Vagina (tissue), 2 donors: ENCODE results near the gene UGT1A6. TPM values are rescaled to one million over a fixed set of nuclear protein-coding genes. Genes with fewer than 3 reads are reported as not detected.

ENCODE experiments used
- DNase-seq, 2 donors: peaks; one replicate each; pipeline ENCODE4 v3.0.0-alpha.2; 2017; ENCODE audit errors: extremely low spot score in 2 of 2
- H3K27ac ChIP-seq: fragments of 200-600 bp; sonication (generic); one replicate; pipeline ENCODE4 v1.5.1; 2019
- H3K27me3 ChIP-seq: fragments of 200-600 bp; sonication (generic); one replicate; pipeline ENCODE4 v1.5.1; 2019
- H3K36me3 ChIP-seq, 2 donors: fragments of 200-600 bp; sonication (generic); one replicate each; pipeline ENCODE4 v1.5.1; 2017 to 2019
- H3K4me1 ChIP-seq: fragments of 200-600 bp; sonication (generic); one replicate; pipeline ENCODE4 v1.5.1; 2019
- H3K4me3 ChIP-seq, 2 donors: fragments of 200-600 bp; sonication (generic); 1 replicate in 1 of 2; 2 replicates in 1 of 2; pipeline ENCODE4 v1.5.1; 2016 to 2019
- H3K9me3 ChIP-seq: fragments of 200-600 bp; sonication (generic); one replicate; pipeline ENCODE4 v1.5.1; 2019
- POLR2A ChIP-seq, 2 donors: fragments of 450-650 bp; IDR thresholded peaks; one replicate each; pipeline ENCODE4 v1.6.1; 2017; ENCODE audit warnings: antibody characterized with exemption in 2 of 2, mild to moderate bottlenecking in 2 of 2, moderate library complexity in 2 of 2
- POLR2AphosphoS5 ChIP-seq, 2 donors: sonication (generic); formaldehyde crosslinking; IDR thresholded peaks; one replicate each; pipeline ENCODE4 v1.9.0; 2017; ENCODE audit warnings: antibody characterized with exemption in 2 of 2, mild to moderate bottlenecking in 2 of 2, low read depth in 1 of 2; ENCODE audit not compliant: insufficient read depth in 1 of 2
- intact Hi-C: fragments of 100-400 bp; cut with DNase I; formaldehyde crosslinking; loops from one replicate; pipeline ENCODE4 v1.15.1; 2023
- total RNA-seq: library from RNA; depleted of rRNA; stranded (reverse); fragments of >200 nt; gene quantifications from one replicate; pipeline ENCODE4 v1.2.3, GENCODE V29; 2016
- TF ChIP-seq, protein P1 (sequence below), 3 experiments: fragments of 450-650 bp in 2 of 3; fragments of 200-600 bp in 1 of 3; sonication (generic) in 1 of 3; IDR thresholded peaks; one replicate each; pipeline ENCODE4 v1.5.1; 2017 to 2019; ENCODE audit warnings: antibody characterized with exemption in 3 of 3, mild to moderate bottlenecking in 2 of 3, moderate library complexity in 2 of 3

Gene UGT1A6
- total RNA-seq, 1 donor from 2014 or later: 14.0 TPM

DNA sequence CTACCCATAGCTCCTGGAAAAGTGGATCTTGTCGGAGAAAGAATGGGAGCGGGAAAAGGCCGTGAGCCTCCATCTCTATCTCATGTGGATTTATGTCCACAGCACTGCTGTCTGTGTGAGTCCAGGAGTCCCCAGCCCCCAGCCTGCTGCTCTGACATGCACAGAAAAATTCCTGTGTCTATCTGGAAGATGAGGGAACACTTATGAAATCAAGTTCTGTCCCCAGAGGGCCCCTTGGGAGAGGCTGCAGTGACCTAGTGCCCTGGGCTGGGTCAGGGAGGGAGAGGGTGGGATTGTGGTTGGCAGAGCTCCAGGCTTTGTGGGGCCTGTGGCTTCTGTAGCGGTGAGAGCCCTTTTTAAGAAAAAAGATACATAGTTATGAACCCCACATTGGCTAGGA lies 124.1 kb downstream of the UGT1A6 start:
- no peaks in the 10 kb centered on the region for H3K36me3 ChIP-seq
- H3K4me1 ChIP-seq: no peaks in the 10 kb centered on the region
- H3K9me3 ChIP-seq: no peaks in the 10 kb centered on the region
- TF ChIP-seq, protein P1, sequence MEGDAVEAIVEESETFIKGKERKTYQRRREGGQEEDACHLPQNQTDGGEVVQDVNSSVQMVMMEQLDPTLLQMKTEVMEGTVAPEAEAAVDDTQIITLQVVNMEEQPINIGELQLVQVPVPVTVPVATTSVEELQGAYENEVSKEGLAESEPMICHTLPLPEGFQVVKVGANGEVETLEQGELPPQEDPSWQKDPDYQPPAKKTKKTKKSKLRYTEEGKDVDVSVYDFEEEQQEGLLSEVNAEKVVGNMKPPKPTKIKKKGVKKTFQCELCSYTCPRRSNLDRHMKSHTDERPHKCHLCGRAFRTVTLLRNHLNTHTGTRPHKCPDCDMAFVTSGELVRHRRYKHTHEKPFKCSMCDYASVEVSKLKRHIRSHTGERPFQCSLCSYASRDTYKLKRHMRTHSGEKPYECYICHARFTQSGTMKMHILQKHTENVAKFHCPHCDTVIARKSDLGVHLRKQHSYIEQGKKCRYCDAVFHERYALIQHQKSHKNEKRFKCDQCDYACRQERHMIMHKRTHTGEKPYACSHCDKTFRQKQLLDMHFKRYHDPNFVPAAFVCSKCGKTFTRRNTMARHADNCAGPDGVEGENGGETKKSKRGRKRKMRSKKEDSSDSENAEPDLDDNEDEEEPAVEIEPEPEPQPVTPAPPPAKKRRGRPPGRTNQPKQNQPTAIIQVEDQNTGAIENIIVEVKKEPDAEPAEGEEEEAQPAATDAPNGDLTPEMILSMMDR (IDR thresholded peaks at IDR 0.05): no peak
- TF ChIP-seq POLR2AphosphoS5 (IDR thresholded peaks at IDR 0.05; ENCODE audit: insufficient read depth in 1 of 2, low read depth in 1 of 2) (no peak), POLR2A (IDR thresholded peaks at IDR 0.05) (no peak)
- H3K4me3 ChIP-seq: no peak overlapping the region
- H3K27me3 ChIP-seq: no peaks in the 10 kb centered on the region
- no peak overlapping the region for H3K27ac ChIP-seq
- intact Hi-C loops: no loop called here
- DNase-seq: no peak

DNA sequence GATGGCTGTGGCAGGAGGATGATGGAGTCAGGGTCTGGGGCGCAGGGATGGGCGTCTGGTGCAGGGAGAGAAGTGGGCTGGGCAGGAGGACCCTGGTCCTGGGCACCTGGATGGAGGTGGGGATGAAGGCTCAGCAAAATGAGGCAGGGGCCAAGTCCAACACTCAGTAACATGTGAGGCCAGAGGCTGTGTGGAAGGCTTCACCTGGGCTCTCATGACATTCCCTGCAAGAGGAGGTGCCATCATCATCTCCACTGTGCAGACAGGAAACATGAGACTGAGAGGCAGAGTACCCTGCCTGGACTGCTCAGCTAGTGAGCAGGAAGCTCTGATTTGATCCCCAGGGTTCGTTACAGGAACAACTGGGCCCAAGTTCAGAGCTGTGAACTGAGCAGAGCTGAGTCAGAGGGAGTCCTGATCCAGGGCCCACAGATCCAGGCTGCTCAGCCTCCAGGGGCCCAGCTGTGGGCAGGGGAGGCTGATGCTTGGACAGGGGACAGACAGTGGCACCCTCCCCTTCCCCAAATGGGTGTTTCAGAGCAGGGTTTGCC lies 124.7 kb downstream of the UGT1A6 start:
- H3K9me3 ChIP-seq: no peaks in the 10 kb centered on the region
- no peaks in the 10 kb centered on the region for H3K36me3 ChIP-seq
- no peaks in the 10 kb centered on the region for H3K4me1 ChIP-seq
- no peak for DNase-seq
- no peak overlapping the region for H3K4me3 ChIP-seq
- no peak overlapping the region for H3K27ac ChIP-seq
- H3K27me3 ChIP-seq: no peaks in the 10 kb centered on the region
- intact Hi-C loops: no loop called here
- no peak for TF ChIP-seq POLR2AphosphoS5 (IDR thresholded peaks at IDR 0.05; ENCODE audit: insufficient read depth in 1 of 2, low read depth in 1 of 2)
- TF ChIP-seq POLR2A (IDR thresholded peaks at IDR 0.05): no peak
- TF ChIP-seq, protein P1 (IDR thresholded peaks at IDR 0.05): no peak

DNA sequence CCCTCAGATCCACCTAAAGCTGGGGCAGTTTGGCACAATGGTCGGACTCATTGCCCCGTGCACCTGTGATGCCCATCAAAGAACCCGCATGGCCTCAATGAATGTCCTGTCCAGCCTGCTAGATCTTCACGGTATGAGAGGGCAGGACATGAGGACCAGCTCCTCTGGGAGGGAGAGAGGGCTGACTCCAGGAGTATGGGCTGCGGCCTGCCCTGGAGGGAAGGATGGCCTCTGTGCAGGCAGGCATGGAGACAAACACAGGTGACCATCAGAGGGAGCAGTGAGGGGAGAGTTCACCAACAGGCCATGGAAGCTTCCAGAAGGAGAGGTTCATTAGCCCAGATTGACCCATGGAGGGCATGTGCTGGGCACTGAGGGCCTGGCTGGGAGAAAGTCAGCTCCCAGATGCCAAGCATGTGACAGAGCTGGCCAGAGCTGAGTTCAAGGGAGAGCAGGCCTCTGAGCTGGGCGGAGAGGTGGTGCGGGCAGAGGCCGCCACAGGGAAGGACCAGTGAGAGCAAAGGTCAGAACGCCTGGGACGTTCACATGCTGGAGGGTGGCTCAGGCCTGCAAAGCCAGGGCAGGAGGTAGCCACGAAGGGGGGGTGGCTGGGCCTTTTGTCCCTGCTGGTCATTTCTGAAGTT lies 125.4 kb downstream of the UGT1A6 start:
- no peaks in the 10 kb centered on the region for H3K36me3 ChIP-seq
- TF ChIP-seq POLR2A (IDR thresholded peaks at IDR 0.05) (no peak), POLR2AphosphoS5 (IDR thresholded peaks at IDR 0.05; ENCODE audit: insufficient read depth in 1 of 2, low read depth in 1 of 2) (no peak)
- TF ChIP-seq, protein P1 (IDR thresholded peaks at IDR 0.05): no peak
- H3K4me1 ChIP-seq: no peaks in the 10 kb centered on the region
- intact Hi-C loops: no loop called here
- H3K9me3 ChIP-seq: no peaks in the 10 kb centered on the region
- DNase-seq: no peak
- H3K27ac ChIP-seq: no peak overlapping the region
- H3K4me3 ChIP-seq: no peak overlapping the region
- no peaks in the 10 kb centered on the region for H3K27me3 ChIP-seq

DNA sequence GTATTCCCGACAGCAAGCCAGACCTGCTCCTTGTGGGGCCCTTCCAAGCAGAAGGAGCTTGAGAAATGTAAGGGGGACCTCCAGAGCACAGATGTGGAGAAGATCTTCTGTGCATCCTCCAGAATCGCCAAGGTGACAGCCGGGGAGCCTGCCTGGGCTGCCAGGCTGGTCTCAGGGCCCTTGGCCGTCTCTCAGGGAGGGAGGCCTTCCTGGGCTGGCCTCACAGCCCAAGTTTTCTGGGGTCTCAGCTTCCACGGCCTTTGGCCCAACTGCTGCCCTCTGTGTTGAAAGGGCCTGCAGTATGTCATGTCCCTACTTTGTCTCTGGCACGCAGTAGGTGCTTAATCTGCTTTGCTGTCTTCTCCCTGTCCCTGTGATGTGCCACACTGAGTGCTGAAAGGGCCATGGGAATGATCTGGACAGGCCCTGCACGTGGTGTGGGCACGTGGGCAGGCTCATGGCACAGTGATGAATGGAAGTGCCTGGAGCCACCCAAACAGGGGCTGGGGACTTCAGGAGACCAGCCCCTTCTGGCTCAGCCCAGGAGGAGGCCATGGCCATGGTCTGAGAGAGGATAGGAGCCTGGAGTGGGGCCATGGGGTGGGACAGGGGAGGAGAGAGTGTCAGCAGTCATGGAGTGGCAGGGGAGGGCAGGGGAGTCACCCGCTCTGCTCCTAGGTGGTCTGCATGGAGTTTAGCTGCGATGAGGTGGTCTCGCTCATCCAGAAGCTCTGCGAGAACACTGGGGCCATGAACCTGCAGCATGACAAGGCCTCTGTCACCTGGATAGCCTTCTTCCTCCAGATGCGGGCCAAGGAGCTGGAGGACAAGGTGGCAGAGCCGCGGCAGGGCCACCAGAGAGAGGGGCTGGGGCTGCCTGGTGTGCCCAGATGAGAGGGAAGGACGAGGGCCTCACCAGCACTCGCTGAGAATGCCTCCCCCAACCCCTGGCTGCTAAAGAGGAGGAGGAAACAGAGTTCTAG lies 126.2 kb downstream of the UGT1A6 start:
- TF ChIP-seq POLR2AphosphoS5 (IDR thresholded peaks at IDR 0.05; ENCODE audit: insufficient read depth in 1 of 2, low read depth in 1 of 2) (no peak), POLR2A (IDR thresholded peaks at IDR 0.05) (no peak)
- TF ChIP-seq, protein P1 (IDR thresholded peaks at IDR 0.05): no peak
- no peak overlapping the region for H3K4me3 ChIP-seq
- H3K9me3 ChIP-seq: no peaks in the 10 kb centered on the region
- no peaks in the 10 kb centered on the region for H3K27me3 ChIP-seq
- DNase-seq: no peak
- intact Hi-C loops: no loop called here
- no peaks in the 10 kb centered on the region for H3K4me1 ChIP-seq
- no peak overlapping the region for H3K27ac ChIP-seq
- H3K36me3 ChIP-seq: no peaks in the 10 kb centered on the region
